Measurements from ENCODE around the gene TRPM3. TPM values are rescaled to one million over a fixed set of nuclear protein-coding genes. Genes with fewer than 3 reads are reported as not detected.

TRPM3 gene
- total RNA-seq, 1 donor from 2014 or later: not detected

DNA sequence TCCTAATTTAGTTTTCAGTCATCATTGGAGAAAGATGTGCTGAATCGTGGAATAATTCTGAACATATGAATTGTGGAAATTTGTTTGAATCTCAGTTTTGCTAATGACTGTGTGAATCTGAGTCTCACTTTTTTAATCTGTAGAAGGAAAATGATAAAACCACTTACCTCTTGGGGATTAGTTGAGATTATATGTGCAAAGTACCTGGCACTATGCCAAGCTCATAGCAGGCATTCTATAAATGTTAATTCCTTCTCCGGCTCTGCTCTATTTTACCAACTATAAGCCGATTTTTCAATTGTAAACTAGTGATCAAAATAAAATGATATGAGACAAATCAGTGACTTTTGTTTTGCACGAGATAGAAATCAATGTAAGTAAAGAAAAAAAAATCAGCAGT, 290.8 kb downstream of the TRPM3 start:
- intact Hi-C loops (cut with micrococcal nuclease): no loop called here

- intact Hi-C loops (cut with micrococcal nuclease): no loop called here
Measured at GRCh38 chr9:70829591-70830265, 291.7 kb downstream of the TRPM3 start.

DNA sequence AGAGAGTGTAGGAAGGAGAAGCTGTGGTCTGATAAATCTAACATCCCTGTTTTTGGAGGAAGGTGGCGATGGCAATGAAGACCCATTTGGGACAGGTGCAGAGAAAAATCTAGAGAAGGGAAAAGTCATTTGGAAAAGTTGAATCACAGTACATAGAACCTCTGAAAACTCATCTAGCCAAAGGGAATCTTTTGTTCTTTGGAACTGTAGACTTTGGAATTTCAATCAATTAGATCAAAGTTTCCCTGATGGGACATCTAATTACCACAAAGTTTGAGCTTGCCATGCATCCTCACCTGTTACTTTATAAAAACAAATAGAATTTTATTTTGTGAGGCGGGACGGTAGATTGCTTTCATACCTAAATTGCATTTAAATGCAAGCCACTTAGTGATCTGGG, 294.9 kb downstream of the TRPM3 start:
- intact Hi-C loops (cut with micrococcal nuclease): no loop called here

- intact Hi-C loops (cut with micrococcal nuclease): no loop called here
Measured at GRCh38 chr9:70823284-70823683, 298.1 kb downstream of the TRPM3 start.

- intact Hi-C loops (cut with micrococcal nuclease): no loop called here
Measured at GRCh38 chr9:70817311-70817710, 304.1 kb downstream of the TRPM3 start.

GRCh38 chr9:70816891-70817290, 304.5 kb downstream of the TRPM3 start:
- intact Hi-C loops (cut with micrococcal nuclease): no loop called here

DNA sequence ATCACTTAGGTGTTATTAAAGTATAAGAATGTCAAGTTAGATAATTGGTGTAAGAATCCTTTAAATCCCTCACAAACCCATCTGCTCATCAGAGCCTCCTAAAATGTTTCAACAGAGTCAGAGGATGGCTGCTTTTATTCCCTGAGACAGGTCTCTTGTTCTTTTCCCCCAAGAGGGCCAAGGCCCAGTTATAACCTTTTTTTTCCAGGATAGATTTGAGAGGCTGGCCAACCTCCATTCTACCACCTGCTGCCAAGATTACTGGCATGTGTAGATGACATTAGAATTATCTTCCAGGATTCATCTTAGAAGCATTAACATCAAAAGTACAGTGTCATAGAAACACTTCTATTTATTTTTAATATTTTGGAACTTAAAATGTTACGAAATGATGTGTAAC, 305.1 kb downstream of the TRPM3 start:
- intact Hi-C loops (cut with micrococcal nuclease): no loop called here

GRCh38 chr9:70814597-70814996, 306.8 kb downstream of the TRPM3 start:
- intact Hi-C loops (cut with micrococcal nuclease): no loop called here

DNA sequence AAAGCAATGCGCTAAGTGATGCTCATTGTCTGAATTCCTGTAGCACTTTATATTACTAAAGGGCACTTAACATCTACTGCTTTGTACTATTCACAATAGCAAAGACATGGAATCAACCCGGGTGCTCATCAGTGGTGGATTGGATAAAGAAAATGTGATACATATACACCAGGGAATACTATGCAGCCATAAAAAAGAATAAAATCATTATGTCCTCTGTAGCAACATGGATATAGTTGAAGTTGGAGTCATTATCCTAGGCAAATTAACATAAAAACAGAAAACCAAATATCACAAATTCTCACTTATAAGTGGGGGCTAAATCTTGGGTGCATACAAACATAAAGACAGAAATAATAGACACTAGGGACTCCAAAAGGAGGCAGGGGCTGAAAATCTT, 308.3 kb downstream of the TRPM3 start:
- intact Hi-C loops (cut with micrococcal nuclease): no loop called here

DNA sequence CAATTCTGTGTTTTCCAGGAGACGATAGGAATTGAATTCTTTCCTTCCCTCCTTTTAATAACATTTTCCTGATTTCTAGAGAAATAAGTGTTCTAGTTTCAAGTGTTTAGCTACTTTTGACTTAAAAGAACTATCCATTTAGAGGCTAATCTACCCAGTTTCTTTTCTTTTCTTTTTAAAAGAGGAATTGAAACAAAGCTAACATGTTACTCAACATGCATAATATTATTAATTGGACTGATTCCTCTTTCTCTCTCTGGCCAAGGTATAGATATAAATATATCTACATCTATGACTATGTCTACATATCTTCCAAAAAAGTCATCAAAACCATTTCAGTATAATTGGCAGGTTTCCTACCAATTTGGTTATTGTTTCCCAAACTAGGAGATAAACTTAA, 309.8 kb downstream of the TRPM3 start:
- intact Hi-C loops (cut with micrococcal nuclease): no loop called here

GRCh38 chr9:70806875-70807274, 314.5 kb downstream of the TRPM3 start:
- intact Hi-C loops (cut with micrococcal nuclease): no loop called here

GRCh38 chr9:70805949-70806348, 315.5 kb downstream of the TRPM3 start:
- intact Hi-C loops (cut with micrococcal nuclease): no loop called here

DNA sequence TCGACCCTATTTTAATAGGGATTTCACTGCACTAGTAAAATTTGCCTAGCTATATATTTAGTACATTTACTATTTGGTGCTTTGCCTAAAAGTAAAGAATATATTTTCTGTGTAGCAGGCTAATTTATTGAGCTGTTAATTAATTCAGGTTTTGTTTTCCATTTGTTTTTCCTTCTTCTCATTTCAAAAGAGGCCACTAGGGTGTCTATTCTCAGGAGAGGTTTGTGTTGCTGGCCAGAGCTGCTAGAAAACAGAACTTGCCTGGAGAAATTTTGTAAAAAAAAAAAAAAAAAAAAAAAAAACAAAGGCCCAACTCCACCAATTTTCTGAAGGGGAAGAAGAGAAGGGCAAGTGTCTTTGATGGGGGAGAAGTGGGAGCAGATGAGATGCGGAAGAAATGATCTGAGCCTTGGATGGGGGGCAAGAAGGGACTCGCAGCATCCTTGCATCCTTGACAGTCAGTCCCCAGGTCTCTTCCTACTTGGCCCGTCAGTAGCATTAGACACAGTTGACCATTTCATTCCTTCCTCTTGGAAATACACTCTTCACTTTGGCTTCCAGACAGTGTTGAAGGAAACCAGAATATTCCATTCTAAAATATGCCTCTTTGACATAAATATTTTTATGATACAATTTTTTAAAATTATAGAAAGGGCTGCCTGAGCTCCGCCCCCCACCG, 318.5 kb downstream of the TRPM3 start:
- intact Hi-C loops (cut with micrococcal nuclease): no loop called here

DNA sequence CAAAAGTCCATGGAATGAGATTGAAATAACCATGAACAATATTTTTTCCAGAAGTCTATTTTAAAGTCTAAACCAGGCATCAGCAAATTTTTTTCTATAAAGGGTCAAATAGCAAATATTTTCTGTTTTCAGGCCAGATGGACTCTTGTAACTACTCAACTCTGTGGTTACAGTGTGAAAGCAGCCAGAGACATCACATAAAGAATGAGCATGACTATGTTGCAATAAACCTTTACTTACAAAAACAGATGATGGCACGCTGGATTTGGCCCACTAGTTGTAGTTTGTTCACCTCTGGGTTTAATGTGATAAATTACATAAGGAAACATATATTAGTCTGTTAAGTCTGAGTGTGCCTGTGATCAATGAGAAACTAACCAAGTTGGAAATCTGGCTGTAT, 319.2 kb downstream of the TRPM3 start:
- intact Hi-C loops (cut with micrococcal nuclease): no loop called here

GRCh38 chr9:70801181-70801829, 320.1 kb downstream of the TRPM3 start:
- intact Hi-C loops (cut with micrococcal nuclease): no loop called here

DNA sequence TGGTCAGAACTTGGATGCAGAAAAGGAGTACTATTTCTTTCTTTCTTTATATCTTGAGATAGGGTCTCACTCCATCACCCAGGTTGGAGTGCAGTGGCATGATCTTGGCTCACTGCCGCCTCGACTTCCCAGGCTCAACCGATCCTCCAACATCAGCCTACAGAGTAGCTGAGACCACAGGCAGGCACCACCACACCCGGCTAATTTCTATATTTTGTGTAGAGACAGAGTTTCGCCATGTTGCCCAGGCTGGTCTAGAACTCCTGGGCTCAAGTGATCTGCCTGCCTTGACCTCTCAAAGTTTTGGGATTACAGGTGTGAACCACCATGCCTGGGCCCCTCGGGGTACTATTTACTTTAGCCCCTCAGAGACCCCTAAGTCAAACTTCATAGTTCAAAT, 323.4 kb downstream of the TRPM3 start:
- intact Hi-C loops (cut with micrococcal nuclease): no loop called here

- intact Hi-C loops (cut with micrococcal nuclease): no loop called here
Measured at GRCh38 chr9:70795841-70796240, 325.6 kb downstream of the TRPM3 start.

DNA sequence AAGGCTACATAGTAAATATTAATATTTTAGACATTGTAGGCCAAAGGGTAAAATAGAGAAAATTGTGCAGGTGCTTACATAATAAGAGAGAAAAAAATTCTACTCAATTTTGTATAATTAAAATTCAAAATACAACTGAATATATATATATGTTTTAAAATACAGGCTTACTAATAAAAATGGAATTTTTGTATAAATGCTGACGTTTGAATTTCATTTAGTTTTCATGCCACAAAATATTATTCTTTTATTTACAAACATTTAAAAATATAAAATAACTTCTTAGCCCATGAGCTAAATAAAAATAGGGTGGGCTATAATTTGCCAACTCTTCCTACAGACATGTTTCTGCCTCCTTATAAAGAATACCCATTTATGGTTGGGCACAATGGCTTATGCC, 328.6 kb downstream of the TRPM3 start:
- intact Hi-C loops (cut with micrococcal nuclease): no loop called here

DNA sequence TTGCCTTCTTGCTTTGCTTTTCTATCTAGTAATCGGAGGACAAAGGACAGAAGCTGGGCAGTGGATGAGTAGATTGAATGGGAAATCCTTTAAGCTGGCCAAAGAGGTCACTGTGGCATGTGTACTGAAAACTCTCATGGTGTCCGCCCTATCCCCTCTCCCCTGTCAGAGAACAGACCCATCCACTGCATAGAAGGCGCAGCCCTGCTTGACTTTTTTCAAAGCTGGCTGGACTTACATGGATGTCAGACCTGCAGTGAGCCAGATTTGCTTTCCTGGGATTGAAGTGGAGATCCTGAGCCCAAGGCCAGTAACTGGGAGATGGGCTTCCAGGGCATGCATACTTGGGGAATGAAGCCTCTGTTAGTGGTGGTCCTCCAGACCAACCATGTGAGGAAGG, 329.5 kb downstream of the TRPM3 start:
- intact Hi-C loops (cut with micrococcal nuclease): no loop called here

- intact Hi-C loops (cut with micrococcal nuclease): no loop called here
Measured at GRCh38 chr9:70789086-70789485, 332.3 kb downstream of the TRPM3 start.

DNA sequence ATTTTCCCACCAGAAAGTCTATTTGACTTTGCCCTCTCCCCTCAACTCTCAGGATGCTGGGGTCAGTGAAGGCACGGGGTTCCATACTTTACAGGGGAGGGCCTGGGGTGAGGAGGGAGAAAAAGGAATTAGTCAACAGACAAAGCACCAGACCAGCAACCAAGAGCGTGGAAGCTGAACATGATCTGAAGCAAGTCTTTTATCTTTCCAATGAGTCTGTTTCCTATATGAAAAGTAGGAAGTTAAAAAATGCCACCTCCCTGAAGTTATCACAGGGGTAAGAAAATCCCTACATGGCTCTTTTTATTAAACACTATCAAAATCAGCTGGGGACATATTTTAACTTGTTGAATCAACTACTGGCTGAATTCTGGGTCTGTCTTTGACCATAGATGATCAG, 337.0 kb downstream of the TRPM3 start:
- intact Hi-C loops (cut with micrococcal nuclease): no loop called here

DNA sequence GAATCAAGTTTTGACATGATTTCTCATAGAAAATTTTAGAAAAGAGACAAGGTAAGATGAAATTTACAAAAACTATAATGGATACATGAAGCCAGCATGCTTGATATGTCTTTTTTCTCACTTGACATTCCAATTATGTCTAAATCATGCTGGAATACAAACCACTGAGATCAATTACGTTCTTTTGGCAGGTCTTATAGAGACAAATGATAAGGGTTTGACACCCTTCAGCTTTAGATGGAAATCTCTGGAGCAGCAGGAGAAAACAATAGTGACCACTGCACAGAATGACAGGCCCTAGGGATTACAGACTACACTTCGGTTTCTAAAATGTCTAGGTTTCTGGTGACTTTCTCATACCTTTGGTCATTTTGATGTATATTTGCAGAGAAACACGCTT, 342.9 kb downstream of the TRPM3 start:
- intact Hi-C loops (cut with micrococcal nuclease): no loop called here

GRCh38 chr9:70773579-70773978, 347.8 kb downstream of the TRPM3 start:
- intact Hi-C loops (cut with micrococcal nuclease): no loop called here
